ENCODE measurements around the gene TBC1D4. TPM values are rescaled to one million over a fixed set of nuclear protein-coding genes. Genes with fewer than 3 reads are reported as not detected.

Gene TBC1D4
- total RNA-seq, 1 experiment from 2014 or later = 15.4 TPM

DNA sequence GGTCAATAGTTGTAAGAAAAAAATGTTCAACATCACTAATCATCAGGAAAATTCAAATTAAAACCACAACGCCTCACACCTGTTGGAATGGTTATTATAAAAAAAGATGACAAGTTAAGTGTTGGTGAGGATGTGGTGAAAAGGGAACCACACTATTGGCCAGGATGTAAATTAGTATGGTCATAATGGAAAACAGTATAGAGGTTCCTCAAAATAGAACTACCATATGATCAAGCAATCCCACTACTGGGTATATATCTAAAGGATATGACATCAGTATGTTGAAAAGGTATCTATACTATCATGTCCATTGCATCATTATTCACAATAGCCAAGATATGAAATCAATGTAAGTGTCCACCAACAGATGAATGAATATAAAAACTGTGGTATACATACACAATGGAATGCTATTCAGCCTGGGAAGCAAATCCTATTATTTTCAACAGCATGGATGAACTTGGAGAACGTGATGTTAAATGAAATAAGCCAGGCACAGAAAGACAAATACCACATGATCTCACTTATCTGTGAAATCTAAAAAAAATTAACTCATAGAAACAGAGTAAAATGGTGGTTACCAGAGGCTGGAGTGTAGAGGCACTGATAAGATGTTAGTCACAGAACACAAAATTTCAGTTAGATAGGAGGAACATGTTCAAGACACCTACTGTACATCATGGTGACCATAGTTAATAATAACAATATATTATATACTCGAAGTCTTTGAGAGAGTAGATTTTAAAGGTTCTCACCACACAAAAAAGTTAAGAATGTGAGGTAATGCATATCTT, 56.6 kb downstream of the TBC1D4 start:
- DNase-seq = no peak
- intact Hi-C loops (cut with micrococcal nuclease; ENCODE audit: unreplicated experiment) = no loop called here
- Mint-ChIP-seq H3K36me3 (ENCODE audit: insufficient read depth, unreplicated experiment) (no peaks in the 10 kb centered on the region), H3K4me3 (ENCODE audit: low read depth, unreplicated experiment) (no peak overlapping the region), H3K9me3 (ENCODE audit: low read depth, unreplicated experiment) (no peaks in the 10 kb centered on the region), H3K27me3 (ENCODE audit: unreplicated experiment) (no peaks in the 10 kb centered on the region), H3K27ac (ENCODE audit: unreplicated experiment) (no peak overlapping the region), H3K4me1 (ENCODE audit: low read depth, unreplicated experiment) (no peaks in the 10 kb centered on the region)
- TF ChIP-seq, protein P1, sequence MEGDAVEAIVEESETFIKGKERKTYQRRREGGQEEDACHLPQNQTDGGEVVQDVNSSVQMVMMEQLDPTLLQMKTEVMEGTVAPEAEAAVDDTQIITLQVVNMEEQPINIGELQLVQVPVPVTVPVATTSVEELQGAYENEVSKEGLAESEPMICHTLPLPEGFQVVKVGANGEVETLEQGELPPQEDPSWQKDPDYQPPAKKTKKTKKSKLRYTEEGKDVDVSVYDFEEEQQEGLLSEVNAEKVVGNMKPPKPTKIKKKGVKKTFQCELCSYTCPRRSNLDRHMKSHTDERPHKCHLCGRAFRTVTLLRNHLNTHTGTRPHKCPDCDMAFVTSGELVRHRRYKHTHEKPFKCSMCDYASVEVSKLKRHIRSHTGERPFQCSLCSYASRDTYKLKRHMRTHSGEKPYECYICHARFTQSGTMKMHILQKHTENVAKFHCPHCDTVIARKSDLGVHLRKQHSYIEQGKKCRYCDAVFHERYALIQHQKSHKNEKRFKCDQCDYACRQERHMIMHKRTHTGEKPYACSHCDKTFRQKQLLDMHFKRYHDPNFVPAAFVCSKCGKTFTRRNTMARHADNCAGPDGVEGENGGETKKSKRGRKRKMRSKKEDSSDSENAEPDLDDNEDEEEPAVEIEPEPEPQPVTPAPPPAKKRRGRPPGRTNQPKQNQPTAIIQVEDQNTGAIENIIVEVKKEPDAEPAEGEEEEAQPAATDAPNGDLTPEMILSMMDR (IDR thresholded peaks at IDR 0.05; ENCODE audit: unreplicated experiment) = no peak
- CTCF ChIA-PET = no interaction called here
- BruUV-seq (replicated peaks) = no TSS peak

DNA sequence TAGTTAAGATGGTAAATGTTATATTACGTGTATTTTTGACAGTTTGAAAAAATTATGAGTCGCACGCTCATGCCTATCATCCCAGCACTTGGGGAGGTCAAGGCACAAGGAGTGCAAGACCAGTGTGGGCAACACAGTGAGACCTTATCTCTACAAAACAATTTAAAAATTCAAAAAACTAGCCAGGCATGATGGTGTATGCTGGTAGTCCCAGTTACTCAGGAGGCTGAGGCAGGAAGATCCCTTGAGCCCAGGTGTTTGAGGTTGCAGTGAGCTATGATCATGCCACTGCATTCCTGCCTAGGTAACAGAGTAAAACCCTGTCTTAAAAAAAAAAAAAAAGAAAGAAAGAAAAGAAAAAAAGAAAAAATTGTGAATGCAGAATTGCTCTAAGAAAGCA, 58.0 kb downstream of the TBC1D4 start:
- Mint-ChIP-seq H3K9me3 (ENCODE audit: low read depth, unreplicated experiment) (no peaks in the 10 kb centered on the region), H3K36me3 (ENCODE audit: insufficient read depth, unreplicated experiment) (no peaks in the 10 kb centered on the region), H3K4me1 (ENCODE audit: low read depth, unreplicated experiment) (peaks cover 8% of the 10 kb centered on the region), H3K4me3 (ENCODE audit: low read depth, unreplicated experiment) (no peak overlapping the region), H3K27me3 (ENCODE audit: unreplicated experiment) (no peaks in the 10 kb centered on the region), H3K27ac (ENCODE audit: unreplicated experiment) (no peak overlapping the region)
- intact Hi-C loops (cut with micrococcal nuclease; ENCODE audit: unreplicated experiment) = no loop called here
- DNase-seq = no peak
- TF ChIP-seq, protein P1 (IDR thresholded peaks at IDR 0.05; ENCODE audit: unreplicated experiment) = no peak
- BruUV-seq (replicated peaks) = no TSS peak
- CTCF ChIA-PET = no interaction called here

DNA sequence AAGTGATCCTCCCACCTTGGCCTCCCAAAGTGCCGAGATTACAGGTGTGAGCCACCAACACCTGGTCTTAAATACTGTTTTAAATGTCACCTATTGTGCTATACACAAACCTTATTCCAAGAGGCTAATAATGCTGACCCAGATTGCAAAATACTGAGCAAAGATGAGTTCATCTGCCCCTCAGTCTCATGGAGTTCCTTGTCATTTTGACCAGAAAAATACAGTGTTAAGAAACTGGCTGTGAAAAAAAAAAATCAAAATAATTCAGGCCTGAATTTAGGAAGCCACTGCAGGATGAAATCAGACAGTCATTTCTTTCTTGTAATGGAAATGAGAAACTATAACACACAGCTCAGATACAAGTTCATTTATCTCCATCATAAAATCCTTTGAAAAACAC, 59.9 kb downstream of the TBC1D4 start:
- no peak overlapping the region for H3K27ac Mint-ChIP-seq (ENCODE audit: unreplicated experiment)
- peaks cover 13% of the 10 kb centered on the region for H3K4me1 Mint-ChIP-seq (ENCODE audit: low read depth, unreplicated experiment)
- no peak overlapping the region for H3K4me3 Mint-ChIP-seq (ENCODE audit: low read depth, unreplicated experiment)
- CTCF ChIA-PET = no interaction called here
- intact Hi-C loops (cut with micrococcal nuclease; ENCODE audit: unreplicated experiment) = no loop called here
- no peaks in the 10 kb centered on the region for H3K27me3 Mint-ChIP-seq (ENCODE audit: unreplicated experiment)
- H3K36me3 Mint-ChIP-seq (ENCODE audit: insufficient read depth, unreplicated experiment) = peaks cover 4% of the 10 kb centered on the region
- DNase-seq = no peak
- no TSS peak for BruUV-seq (replicated peaks)
- no peaks in the 10 kb centered on the region for H3K9me3 Mint-ChIP-seq (ENCODE audit: low read depth, unreplicated experiment)
- TF ChIP-seq, protein P1 (IDR thresholded peaks at IDR 0.05; ENCODE audit: unreplicated experiment) = no peak

DNA sequence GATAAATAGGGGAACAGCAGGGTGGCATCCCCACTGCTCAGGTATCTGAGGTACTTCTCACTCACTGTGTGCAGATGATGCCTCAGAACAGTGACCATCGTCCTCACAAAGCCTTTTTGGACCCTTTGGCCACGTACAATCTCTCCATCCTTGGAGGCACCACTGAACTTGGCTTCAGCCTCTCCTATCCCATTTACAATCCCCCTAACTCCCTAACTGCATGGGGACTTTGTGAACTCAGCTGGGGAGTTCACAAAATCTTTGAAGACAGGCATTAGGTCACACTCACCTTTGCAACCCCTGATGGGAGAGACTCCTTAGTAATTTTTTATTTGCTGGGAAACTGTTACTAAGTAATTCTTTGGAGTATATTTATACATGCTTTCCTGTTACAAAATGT, 60.8 kb downstream of the TBC1D4 start:
- intact Hi-C loops (cut with micrococcal nuclease; ENCODE audit: unreplicated experiment) = no loop called here
- BruUV-seq (replicated peaks) = no TSS peak
- no peaks in the 10 kb centered on the region for H3K27me3 Mint-ChIP-seq (ENCODE audit: unreplicated experiment)
- H3K9me3 Mint-ChIP-seq (ENCODE audit: low read depth, unreplicated experiment) = no peaks in the 10 kb centered on the region
- peaks cover 18% of the 10 kb centered on the region for H3K4me1 Mint-ChIP-seq (ENCODE audit: low read depth, unreplicated experiment)
- TF ChIP-seq, protein P1 (IDR thresholded peaks at IDR 0.05; ENCODE audit: unreplicated experiment) = no peak
- CTCF ChIA-PET = no interaction called here
- no peak for DNase-seq
- no peak overlapping the region for H3K4me3 Mint-ChIP-seq (ENCODE audit: low read depth, unreplicated experiment)
- H3K27ac Mint-ChIP-seq (ENCODE audit: unreplicated experiment) = no peak overlapping the region
- peaks cover 6% of the 10 kb centered on the region for H3K36me3 Mint-ChIP-seq (ENCODE audit: insufficient read depth, unreplicated experiment)
